NCI-H187 (cell line): ENCODE results near the gene CFAP221.
A peak's percentile ranks its signal among the peaks of the same experiment; 100 is the strongest.

Source experiments
- DNase-seq, 2 experiments: peaks; one replicate each; lab custom pipeline; 2025; lab: John Stamatoyannopoulos, UW

The CFAP221 gene

DNA sequence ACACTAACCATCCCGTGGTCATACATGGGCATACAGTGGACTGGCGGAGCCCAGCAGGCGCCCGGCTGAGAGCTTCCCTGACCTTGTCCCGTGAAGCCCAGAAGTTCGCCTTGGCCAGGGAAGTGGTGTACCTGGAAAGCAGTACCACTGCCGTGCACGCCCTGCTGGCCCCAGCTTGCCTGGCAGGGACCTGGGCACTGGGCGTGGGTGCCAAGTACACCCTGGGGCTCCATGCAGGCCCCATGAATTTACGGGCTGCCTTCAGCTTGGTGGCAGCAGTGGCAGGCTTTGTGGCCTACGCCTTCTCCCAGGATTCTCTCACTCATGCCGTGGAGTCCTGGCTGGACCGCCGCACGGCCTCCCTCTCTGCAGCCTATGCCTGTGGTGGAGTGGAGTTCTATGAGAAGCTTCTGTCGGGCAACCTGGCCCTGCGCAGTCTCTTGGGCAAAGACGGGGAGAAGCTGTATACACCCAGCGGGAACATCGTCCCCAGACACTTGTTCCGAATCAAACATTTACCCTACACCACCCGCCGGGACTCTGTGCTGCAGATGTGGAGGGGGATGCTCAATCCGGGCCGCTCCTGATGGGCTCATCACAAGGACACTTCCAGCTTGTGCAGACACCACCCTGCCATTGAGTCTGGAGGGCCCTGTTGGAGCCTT, 137.1 kb downstream of the CFAP221 start:
- no peak for DNase-seq

GRCh38 chr2:119681868-119682220, 137.6 kb downstream of the CFAP221 start:
- no peak for DNase-seq

GRCh38 chr2:119682578-119682977, 138.3 kb downstream of the CFAP221 start:
- no peak for DNase-seq

GRCh38 chr2:119683074-119683712, 138.9 kb downstream of the CFAP221 start:
- DNase-seq: no peak

DNA sequence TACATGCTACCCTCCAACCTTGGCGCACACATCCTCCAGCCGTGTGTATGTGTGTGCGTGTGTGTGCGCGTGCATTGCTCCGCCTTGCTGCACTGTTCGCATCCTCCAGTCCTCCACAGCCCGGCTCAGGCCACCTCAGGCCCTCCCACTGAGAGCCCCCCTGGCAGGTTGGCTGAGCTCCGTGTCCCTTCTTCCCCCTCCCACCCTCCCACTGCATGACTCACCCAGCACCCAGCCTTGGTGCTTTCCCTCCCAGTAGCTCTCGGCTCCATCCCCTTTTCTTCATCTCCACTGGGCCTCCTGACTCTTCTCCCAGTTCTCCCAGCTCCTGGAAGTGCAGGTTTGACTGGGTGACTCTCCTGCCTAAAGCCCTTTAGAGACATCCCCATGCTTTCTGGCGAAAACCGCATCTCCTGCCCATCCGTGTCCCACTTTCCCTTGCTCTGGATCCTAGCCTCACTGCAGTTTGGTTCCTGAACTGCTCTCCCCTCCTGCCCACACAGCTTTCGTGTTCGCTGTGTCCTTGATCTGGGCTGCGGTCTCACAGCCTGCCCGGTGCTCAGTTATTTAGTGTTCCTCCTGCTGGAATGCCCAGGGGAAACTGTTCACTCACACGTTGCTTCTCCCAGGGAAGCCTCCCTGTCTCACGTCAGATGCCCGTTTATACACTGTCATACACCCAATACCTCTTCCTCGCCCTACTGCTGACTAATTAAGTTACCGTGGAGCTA, 139.6 kb downstream of the CFAP221 start:
- no peak for DNase-seq

GRCh38 chr2:119684518-119684917, 140.3 kb downstream of the CFAP221 start:
- no peak for DNase-seq

DNA sequence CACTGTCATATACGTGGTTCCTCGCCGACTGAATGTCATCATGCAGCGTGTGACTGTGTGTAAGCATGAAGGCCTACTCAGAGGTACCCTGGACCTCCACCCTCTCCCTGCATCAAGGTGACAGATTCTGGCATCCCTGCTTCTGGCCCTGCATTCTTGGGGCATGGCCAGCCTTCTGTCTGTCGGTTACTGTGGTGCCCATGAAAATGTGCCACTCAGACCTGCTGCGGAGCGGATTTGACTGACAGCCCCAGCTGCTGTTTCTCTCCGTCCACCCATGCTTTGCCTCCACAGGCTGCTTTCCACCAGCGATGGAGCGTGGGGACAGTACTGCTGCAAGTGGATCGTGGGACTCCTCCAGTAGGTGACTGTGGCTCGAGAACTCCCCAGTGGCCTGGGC, 144.4 kb downstream of the CFAP221 start:
- no peak for DNase-seq

DNA sequence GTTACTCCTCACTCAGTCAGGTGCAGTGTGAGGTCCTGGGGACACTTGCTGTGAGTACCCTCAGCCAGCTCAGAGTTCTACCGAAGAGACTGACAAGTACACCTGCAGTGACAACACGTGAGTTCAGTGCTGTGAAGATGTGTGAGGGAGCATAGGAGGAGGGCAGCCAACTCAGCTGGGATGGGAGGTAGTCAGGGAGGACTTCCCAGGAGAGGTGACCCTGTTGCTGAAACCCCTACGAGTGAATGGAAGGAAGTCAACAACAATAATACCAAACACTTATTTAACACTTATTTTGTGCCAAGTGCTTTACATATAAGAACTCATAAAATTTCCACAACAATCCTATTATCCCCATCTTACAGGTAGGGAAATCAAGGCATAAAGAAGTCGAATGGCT, 145.0 kb downstream of the CFAP221 start:
- no peak for DNase-seq

DNA sequence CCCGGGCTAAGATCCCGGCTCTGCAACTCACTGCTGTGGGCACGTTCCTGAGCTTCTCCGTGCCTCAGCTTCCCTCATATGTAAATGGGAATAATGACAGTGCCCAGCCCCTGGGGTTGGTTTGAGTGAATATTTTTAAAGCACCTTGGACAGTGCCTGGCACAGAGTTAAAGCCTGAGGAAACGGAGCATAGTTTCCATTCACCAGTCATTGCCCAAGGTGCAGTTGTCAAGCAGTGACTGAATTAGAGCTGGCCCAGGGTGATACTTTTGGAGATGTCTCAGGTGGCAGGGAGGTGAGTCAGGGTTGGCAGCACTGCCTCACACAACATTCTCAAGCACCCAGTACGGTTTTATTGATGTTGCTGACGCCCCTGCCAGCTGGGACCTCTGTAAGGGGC, 146.9 kb downstream of the CFAP221 start:
- no peak for DNase-seq

- no peak for DNase-seq
These were observed 147.5 kb downstream of the CFAP221 start for GRCh38 chr2:119691651-119692245.

DNA sequence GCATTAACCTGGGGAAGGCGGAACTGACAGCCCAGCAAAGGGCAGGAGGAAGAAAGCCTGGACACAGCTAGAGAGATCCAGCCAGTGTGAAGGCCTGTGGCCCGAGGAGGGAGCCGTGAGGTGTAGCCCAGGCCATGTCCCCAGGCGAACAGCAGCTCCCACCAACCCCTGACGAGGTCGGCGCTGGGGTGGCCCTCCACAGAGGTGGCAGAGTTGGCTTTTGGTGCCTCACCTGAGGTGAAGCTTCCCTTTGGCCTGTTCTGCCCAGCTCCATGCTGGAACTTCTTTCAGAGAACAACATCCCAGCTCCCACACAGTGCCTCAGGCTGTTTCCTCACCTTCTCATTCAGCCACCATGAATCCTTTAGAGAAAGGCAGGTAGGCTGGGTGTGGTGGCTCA, 148.1 kb downstream of the CFAP221 start:
- no peak for DNase-seq

- DNase-seq: no peak
These were observed 148.7 kb downstream of the CFAP221 start for GRCh38 chr2:119692954-119693353.

- DNase-seq: no peak
These were observed 149.3 kb downstream of the CFAP221 start for GRCh38 chr2:119693567-119693966.

- no peak for DNase-seq
These were observed 149.7 kb downstream of the CFAP221 start for GRCh38 chr2:119693967-119694366.

DNA sequence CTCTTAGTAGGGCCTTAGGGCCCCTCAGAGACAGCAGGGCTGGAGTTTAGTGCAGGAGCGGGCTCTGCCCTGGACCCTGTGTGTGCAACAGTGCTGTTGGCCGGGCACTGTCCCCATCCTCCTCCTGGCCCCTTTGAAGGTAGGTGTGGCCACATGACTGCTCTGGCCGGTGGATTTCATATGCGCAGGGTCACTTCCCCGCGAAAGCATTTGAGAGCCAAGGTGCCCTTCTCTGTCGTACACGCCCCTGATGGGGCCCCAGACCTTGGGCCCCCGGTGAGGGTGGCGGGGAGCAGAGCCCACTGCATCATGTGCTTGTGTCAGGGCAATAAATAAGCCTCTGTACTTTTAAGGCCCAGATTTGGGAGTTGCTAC, 150.2 kb downstream of the CFAP221 start:
- no peak for DNase-seq

DNA sequence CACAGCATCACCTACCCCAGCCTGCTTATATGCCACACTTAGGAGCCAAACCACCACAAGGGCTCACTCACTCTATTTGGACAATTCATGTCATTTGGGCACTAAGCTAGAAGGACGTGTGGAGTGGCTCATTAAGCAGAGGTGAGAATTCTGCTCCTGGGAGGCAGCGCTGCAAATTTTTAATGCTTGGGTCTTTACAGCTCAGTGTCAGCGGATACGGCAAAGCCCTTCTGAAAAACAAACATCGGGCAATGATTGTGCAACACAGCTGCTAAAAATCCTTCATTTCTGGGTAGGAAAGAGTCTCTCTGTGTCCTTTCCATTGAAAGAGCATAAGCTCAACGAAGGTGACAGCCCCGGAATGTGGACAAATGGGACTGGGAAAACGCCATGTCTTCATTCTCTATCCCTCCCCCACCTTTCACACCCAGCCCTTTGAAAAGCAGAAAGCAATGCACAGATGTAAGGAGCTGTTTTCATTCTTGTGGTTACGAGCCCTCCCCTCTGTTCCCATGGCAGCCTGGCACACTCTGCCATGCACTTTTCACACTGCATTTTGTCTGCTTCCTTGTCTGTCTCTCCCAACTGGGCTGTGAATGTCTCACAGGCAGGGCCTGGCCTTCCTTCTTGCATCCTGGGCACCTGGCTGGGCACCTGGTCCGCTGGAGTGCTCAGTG, 150.7 kb downstream of the CFAP221 start:
- peak in 1 of 2 experiments; percentile 21 for DNase-seq

DNA sequence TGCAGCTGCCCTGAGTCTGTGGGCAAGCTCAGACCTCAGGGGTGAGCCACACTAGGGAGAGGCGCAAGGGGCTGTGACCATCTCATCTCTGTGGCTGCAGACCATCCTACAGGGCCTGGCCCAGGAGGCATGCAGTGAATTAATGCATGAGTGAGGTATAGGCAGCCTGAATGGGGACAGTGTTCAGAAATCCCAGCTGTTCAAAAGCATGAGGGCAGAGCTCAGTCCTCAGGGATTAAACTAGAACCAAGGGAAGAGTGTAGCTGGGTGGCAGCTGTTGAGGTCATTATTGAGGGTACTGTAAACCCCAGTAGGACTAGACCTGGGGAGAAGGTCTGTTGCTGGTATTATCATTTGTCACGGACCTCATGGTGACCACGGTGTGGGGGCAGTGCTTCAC, 151.8 kb downstream of the CFAP221 start:
- no peak for DNase-seq

DNA sequence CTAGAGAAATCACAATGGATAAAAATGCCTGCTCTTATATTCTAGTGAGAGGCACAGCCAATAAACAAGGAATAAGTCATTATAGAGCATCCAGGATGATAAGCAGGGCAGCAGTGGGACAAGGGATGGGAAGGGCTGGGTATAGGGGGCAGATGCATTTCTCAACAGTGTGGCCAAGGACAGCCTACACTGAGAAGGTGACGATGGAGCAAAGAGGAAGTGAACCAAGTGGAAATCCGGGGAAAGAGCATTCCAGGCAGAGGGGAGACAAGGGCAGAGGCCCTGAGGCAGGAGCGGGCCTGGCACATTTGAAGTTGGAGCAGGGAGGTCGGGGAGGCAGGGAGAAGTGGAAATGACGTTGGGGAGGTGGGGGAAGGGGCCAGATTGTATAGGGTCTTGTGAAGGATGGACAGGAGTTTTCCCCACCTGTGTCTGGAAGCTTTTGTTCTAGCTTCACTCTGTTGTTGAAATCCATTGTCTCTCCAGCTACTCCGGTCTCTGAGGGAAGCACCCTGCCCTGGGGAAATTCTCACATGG, 152.3 kb downstream of the CFAP221 start:
- DNase-seq: no peak

DNA sequence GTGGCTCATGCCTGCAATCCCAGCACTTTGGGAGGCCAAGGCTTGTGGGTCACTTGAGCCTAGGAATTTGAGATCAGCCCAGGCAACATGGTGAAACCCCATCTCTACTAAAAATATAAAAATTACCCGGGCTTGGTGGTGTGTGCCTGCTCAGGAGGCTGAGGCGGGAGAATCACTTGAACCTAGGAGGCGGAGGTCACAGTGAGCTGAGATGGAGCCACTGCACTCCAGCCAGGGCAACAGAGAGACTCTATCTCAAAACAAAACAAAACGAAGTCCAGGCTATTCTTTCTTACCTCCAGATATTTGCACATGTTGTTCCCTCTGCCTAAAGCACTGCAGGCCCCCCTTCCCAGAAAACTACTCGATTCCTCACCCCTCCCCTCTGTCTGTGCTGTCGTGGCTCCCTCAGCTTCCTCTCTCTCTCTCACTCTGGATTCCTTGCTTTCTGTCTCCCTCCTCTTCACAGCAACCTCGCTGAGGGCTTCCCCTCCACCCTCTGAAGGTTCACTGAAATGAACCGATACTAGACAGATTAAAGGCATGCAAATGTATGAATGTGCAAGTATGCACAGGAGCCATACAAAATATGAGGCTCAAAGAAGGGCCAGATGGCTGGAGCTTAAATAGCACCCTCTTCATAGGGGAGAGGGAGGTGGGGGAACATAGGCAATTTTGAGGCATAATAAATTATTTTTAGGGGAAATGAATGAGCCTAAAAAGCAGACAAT, 153.2 kb downstream of the CFAP221 start:
- no peak for DNase-seq

GRCh38 chr2:119698246-119698645, 154.0 kb downstream of the CFAP221 start:
- no peak for DNase-seq

DNA sequence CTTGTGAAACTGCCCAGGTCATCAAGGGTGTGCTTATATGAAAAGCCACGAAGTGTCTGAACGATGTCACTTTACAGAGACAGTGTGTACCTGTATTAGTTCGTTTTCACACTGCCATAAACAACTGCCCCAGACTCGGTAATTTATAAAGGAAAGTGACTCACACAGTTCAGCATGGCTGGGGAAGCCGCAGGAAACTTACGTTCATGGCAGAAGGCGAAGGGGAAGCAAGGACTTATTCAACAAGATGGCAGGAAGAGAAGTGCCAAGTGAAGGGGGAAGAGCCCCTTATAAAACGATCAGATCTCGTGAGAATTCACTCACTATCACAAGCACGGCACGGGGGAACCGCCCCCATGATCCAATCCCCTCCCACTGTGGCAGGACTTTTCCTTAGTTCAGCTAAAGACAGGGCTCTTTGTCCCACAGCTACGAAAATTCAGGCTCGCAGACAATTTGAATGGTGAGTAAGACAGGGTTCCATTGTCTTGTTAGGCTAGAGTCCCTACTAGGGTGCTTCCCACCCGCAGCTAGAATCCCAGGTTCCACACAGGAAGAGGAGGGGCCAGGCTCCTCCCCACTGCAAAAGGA, 154.9 kb downstream of the CFAP221 start:
- DNase-seq: no peak
